MM.1S (cell line): ENCODE results near the gene KCNN1.

Source experiments
- DNase-seq: peaks from one replicate; pipeline ENCODE4 v3.0.0-alpha.2; 2015
- H2AFZ ChIP-seq: fragments of 300-600 bp; sonication (generic); 2 replicates; pipeline ENCODE4 v1.6.0; 2016; ENCODE audit warnings: antibody characterized with exemption, low read length
- H3F3A ChIP-seq: fragments of 300-600 bp; sonication (generic); 2 replicates; pipeline ENCODE4 v1.6.1; 2016; ENCODE audit warnings: mild to moderate bottlenecking, antibody characterized with exemption, low read length, moderate library complexity, mixed read lengths; ENCODE audit not compliant: insufficient read depth
- H3K27ac ChIP-seq: fragments of 300-600 bp; sonication (generic); 2 replicates; pipeline ENCODE4 v1.5.1; 2016; ENCODE audit warnings: mild to moderate bottlenecking, low read length
- H3K27me3 ChIP-seq: fragments of 300-600 bp; sonication (generic); replicated peaks from 2 replicates; pipeline ENCODE4 v1.6.0; 2016; ENCODE audit warnings: low read length; ENCODE audit not compliant: insufficient read depth
- H3K36me3 ChIP-seq: fragments of 300-600 bp; sonication (generic); replicated peaks from 2 replicates; pipeline ENCODE4 v1.6.1; 2016; ENCODE audit warnings: mild to moderate bottlenecking, low read length, mixed read lengths; ENCODE audit not compliant: insufficient read depth
- H3K4me1 ChIP-seq: fragments of 300-600 bp; sonication (generic); 2 replicates; pipeline ENCODE4 v1.6.1; 2016; ENCODE audit warnings: low read length, mixed read lengths
- H3K4me2 ChIP-seq: fragments of 300-600 bp; sonication (generic); 2 replicates; pipeline ENCODE4 v1.6.0; 2016; ENCODE audit warnings: low read depth, low read length
- H3K4me3 ChIP-seq: fragments of 300-600 bp; sonication (generic); 2 replicates; pipeline ENCODE4 v1.5.1; 2016; ENCODE audit warnings: low read length, mixed read lengths
- H3K79me2 ChIP-seq: fragments of 300-600 bp; sonication (generic); 2 replicates; pipeline ENCODE4 v1.6.1; 2016; ENCODE audit warnings: mixed run types, low read length, mixed read lengths
- H3K9ac ChIP-seq: fragments of 300-600 bp; sonication (generic); 2 replicates; pipeline ENCODE4 v1.6.1; 2016; ENCODE audit warnings: low read length, mixed read lengths
- H3K9me2 ChIP-seq: fragments of 300-600 bp; sonication (generic); replicated peaks from 2 replicates; pipeline ENCODE4 v1.6.1; 2016; ENCODE audit warnings: mild to moderate bottlenecking, low read length, mixed read lengths; ENCODE audit not compliant: insufficient read depth
- H3K9me3 ChIP-seq: fragments of 300-600 bp; sonication (generic); replicated peaks from 2 replicates; pipeline ENCODE4 v1.6.1; 2016; ENCODE audit warnings: mild to moderate bottlenecking, low read length, mixed read lengths; ENCODE audit not compliant: insufficient read depth
- H4K20me1 ChIP-seq: fragments of 300-600 bp; sonication (generic); 2 replicates; pipeline ENCODE4 v1.6.1; 2016; ENCODE audit warnings: mild to moderate bottlenecking, low read length, moderate library complexity, mixed read lengths; ENCODE audit not compliant: insufficient read depth
- CTCF ChIP-seq: fragments of 300-600 bp; sonication (generic); IDR thresholded peaks from 2 replicates; pipeline ENCODE4 v1.5.1; 2016; ENCODE audit warnings: antibody characterized with exemption, low read length, mixed read lengths
- EZH2 ChIP-seq: fragments of 300-600 bp; sonication (generic); optimal IDR thresholded peaks from 2 replicates; pipeline ENCODE3; 2017; ENCODE audit warnings: low read depth, mild to moderate bottlenecking, antibody characterized with exemption, low read length, mixed read lengths
- EZH2phosphoT487 ChIP-seq: fragments of 300-600 bp; sonication (generic); IDR thresholded peaks from 2 replicates; pipeline ENCODE4 v1.6.1; 2018; ENCODE audit warnings: antibody characterized with exemption, low read length

Gene KCNN1

GRCh38 chr19:18043676-18044075 is 76.8 kb downstream of the KCNN1 start:
- TF ChIP-seq EZH2phosphoT487 (no peak), CTCF (no peak), EZH2 (no peak)
- Histone ChIP-seq H3K9me2 (no peaks in the 10 kb centered on the region), H3K79me2 (no peaks in the 10 kb centered on the region), H3K9ac (no peak overlapping the region), H3K27me3 (peaks cover 91% of the 10 kb centered on the region), H4K20me1 (no peaks in the 10 kb centered on the region), H3F3A (no peaks in the 10 kb centered on the region), H3K4me2 (no peak overlapping the region), H3K4me3 (no peak overlapping the region), H3K27ac (no peak overlapping the region), H3K4me1 (peaks cover 11% of the 10 kb centered on the region), H2AFZ (no peak overlapping the region), H3K36me3 (no peaks in the 10 kb centered on the region), H3K9me3 (no peaks in the 10 kb centered on the region)
- no peak for DNase-seq

GRCh38 chr19:18044825-18045304 is 78.0 kb downstream of the KCNN1 start:
- Histone ChIP-seq H3K36me3 (no peaks in the 10 kb centered on the region), H3K9me2 (no peaks in the 10 kb centered on the region), H3K27me3 (peaks cover 92% of the 10 kb centered on the region), H3K9ac (no peak overlapping the region), H4K20me1 (no peaks in the 10 kb centered on the region), H3K4me2 (peak overlapping the region; percentile 44; the same call in 1 of the 2 replicates), H2AFZ (no peak overlapping the region), H3K27ac (peak overlapping the region; percentile 0; the same call in 1 of the 2 replicates), H3K79me2 (no peaks in the 10 kb centered on the region), H3K4me1 (peaks cover 11% of the 10 kb centered on the region), H3K9me3 (no peaks in the 10 kb centered on the region), H3K4me3 (no peak overlapping the region), H3F3A (no peaks in the 10 kb centered on the region)
- TF ChIP-seq EZH2phosphoT487 (no peak), CTCF (no peak), EZH2 (no peak)
- peak; percentile 93 for DNase-seq

- H3K36me3 ChIP-seq, result no peaks in the 10 kb centered on the region
- H3K9me2 ChIP-seq, result no peaks in the 10 kb centered on the region
- no peaks in the 10 kb centered on the region for H3F3A ChIP-seq
- H3K4me1 ChIP-seq, result peaks cover 11% of the 10 kb centered on the region
- no peaks in the 10 kb centered on the region for H3K9me3 ChIP-seq
- TF ChIP-seq EZH2, result no peak
- TF ChIP-seq CTCF, result no peak
- no peak for TF ChIP-seq EZH2phosphoT487
- H2AFZ ChIP-seq, result no peak overlapping the region
- no peak overlapping the region for H3K4me3 ChIP-seq
- no peak overlapping the region for H3K27ac ChIP-seq
- H3K27me3 ChIP-seq, result peaks cover 93% of the 10 kb centered on the region
- DNase-seq, result peak; percentile 15
- H3K9ac ChIP-seq, result no peak overlapping the region
- H3K79me2 ChIP-seq, result no peaks in the 10 kb centered on the region
- H4K20me1 ChIP-seq, result no peaks in the 10 kb centered on the region
- peak overlapping the region; percentile 44; the same call in 1 of the 2 replicates for H3K4me2 ChIP-seq
Observed at GRCh38 chr19:18045307-18046050, 78.6 kb downstream of the KCNN1 start.
